HUDEP-2 (cell line): ENCODE data around the gene ZNRF1.
A peak's percentile ranks its signal among the peaks of the same experiment; 100 is the strongest.

Experiments used
- DNase-seq, 76 experiments: peaks; one replicate each; lab custom pipeline; 2025; ENCODE audit not compliant: unreplicated experiment in 76 of 76; lab: John Stamatoyannopoulos, UW

Gene ZNRF1

GRCh38 chr16:75109732-75110243 is 111.0 kb downstream of the ZNRF1 start:
- peak in 13 of 76 experiments; percentile 11 to 35 (median 15) for DNase-seq

- DNase-seq = peak in 74 of 76 experiments; percentile 30 to 93 (median 80)
Measured at GRCh38 chr16:75110637-75111513, 112.1 kb downstream of the ZNRF1 start.

GRCh38 chr16:75111514-75111940 is 112.7 kb downstream of the ZNRF1 start:
- peak in 1 of 76 experiments; percentile 55 for DNase-seq

- no peak for DNase-seq
Measured at GRCh38 chr16:75111961-75112733, 113.3 kb downstream of the ZNRF1 start.

- DNase-seq = peak in 34 of 76 experiments; percentile 7 to 50 (median 28)
Measured at GRCh38 chr16:75112734-75113491, 114.1 kb downstream of the ZNRF1 start.

- DNase-seq = no peak
Measured at GRCh38 chr16:75113541-75114121, 114.8 kb downstream of the ZNRF1 start.

- DNase-seq = no peak
Measured at GRCh38 chr16:75114179-75114945, 115.5 kb downstream of the ZNRF1 start.

- DNase-seq = no peak
Measured at GRCh38 chr16:75114946-75115825, 116.4 kb downstream of the ZNRF1 start.

- peak in 63 of 76 experiments; percentile 9 to 75 (median 50) for DNase-seq
Measured at GRCh38 chr16:75116081-75116910, 117.5 kb downstream of the ZNRF1 start, which contains the start of gene LDHD. Gene LDHD (minus strand): TSS chr16:75116780. CDS start chr16:75116720, 60 bp downstream.

GRCh38 chr16:75116911-75117245 is 118.1 kb downstream of the ZNRF1 start:
- DNase-seq = no peak

- no peak for DNase-seq
Measured at GRCh38 chr16:75118943-75119539, 120.2 kb downstream of the ZNRF1 start.

- DNase-seq = no peak
Measured at GRCh38 chr16:75120253-75120652, 121.4 kb downstream of the ZNRF1 start.

GRCh38 chr16:75121949-75122568 is 123.2 kb downstream of the ZNRF1 start:
- DNase-seq = peak in 1 of 76 experiments; percentile 7

- no peak for DNase-seq
Measured at GRCh38 chr16:75122609-75123008, 123.8 kb downstream of the ZNRF1 start.

GRCh38 chr16:75127713-75128415 is 129.0 kb downstream of the ZNRF1 start:
- no peak for DNase-seq
